ENCODE measurements around the gene DOCK10. TPM values are rescaled to one million over a fixed set of nuclear protein-coding genes. Genes with fewer than 3 reads are reported as not detected.

DOCK10 gene
- total RNA-seq, 4 donors from 2014 or later = 8.1 to 35.4 (median 17.2) TPM

DNA sequence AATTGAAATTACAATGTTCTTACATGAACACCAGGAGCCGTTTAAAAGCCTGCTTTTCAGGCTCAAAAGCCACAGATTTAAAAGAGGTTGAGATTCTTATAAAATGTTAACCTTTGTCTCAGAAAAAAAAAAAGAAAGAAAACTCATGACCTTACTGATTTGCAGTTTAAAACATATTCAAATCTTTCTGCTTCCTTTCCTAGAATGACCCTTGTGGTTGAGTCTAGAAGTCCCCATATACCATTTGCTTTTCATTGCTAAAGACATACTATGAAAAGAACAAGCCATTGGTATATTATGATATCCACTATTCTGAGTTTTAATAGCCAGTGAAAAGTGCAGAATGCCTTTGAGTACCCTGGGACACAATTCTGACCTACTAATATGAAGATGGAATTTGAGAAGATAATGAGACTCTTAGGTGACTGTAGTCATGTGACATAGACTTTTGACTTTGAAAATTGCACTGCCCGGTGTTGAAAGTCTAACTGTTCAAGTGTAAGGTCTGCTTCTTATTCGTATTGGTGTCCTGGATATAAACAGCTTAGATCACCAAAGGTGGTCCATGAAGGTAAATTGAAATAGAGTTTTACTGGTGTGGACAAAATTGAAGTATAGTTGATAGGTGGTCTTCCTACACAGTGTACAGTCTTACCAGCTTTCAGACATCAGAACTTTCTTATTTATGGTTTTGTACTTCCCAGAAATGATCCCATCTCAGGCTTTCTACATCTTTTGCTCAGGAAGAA lies 117.0 kb downstream of the DOCK10 start:
- Histone ChIP-seq H3K36me3 (no peaks in the 10 kb centered on the region), H3K9me3 (no peaks in the 10 kb centered on the region), H3K4me3 (no peak overlapping the region), H3K27ac (no peak overlapping the region), H3K4me1 (peaks cover 19% of the 10 kb centered on the region), H3K27me3 (no peaks in the 10 kb centered on the region)
- WGBS = 89% methylated on average over 3 of the region's 3 CpGs
- TF ChIP-seq POLR2A (IDR thresholded peaks at IDR 0.05) = no peak
- no peak for TF ChIP-seq EP300 (IDR thresholded peaks at IDR 0.05)
- no peak for TF ChIP-seq POLR2AphosphoS5 (IDR thresholded peaks at IDR 0.05)
- TF ChIP-seq, protein P1, sequence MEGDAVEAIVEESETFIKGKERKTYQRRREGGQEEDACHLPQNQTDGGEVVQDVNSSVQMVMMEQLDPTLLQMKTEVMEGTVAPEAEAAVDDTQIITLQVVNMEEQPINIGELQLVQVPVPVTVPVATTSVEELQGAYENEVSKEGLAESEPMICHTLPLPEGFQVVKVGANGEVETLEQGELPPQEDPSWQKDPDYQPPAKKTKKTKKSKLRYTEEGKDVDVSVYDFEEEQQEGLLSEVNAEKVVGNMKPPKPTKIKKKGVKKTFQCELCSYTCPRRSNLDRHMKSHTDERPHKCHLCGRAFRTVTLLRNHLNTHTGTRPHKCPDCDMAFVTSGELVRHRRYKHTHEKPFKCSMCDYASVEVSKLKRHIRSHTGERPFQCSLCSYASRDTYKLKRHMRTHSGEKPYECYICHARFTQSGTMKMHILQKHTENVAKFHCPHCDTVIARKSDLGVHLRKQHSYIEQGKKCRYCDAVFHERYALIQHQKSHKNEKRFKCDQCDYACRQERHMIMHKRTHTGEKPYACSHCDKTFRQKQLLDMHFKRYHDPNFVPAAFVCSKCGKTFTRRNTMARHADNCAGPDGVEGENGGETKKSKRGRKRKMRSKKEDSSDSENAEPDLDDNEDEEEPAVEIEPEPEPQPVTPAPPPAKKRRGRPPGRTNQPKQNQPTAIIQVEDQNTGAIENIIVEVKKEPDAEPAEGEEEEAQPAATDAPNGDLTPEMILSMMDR (IDR thresholded peaks at IDR 0.05) = no peak
- no peak for DNase-seq (ENCODE audit: low spot score in 2 of 2)

DNA sequence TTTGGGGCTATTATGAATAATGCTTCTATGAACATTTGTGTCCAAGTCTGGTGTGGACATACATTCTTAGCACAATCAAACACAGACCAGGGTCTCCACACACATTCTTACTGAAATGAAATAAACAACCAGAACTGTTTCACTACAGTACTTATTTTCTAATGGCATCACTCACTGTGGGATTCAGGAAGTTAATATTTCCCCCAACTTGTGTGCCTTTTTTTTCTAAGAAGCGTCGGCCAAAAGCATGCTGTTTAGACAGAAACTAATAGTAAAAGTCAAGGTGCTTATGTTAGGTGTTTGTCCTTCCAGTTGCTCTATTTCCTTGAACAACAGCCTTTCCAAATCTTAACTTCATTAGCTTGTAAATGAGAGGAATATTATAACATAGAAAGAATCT lies 117.6 kb downstream of the DOCK10 start:
- Histone ChIP-seq H3K36me3 (no peaks in the 10 kb centered on the region), H3K27ac (no peak overlapping the region), H3K27me3 (no peaks in the 10 kb centered on the region), H3K4me3 (no peak overlapping the region), H3K4me1 (peaks cover 19% of the 10 kb centered on the region), H3K9me3 (no peaks in the 10 kb centered on the region)
- WGBS = 77% methylated on average over 2 of the region's 2 CpGs
- DNase-seq (ENCODE audit: low spot score in 2 of 2) = no peak
- TF ChIP-seq, protein P1 (IDR thresholded peaks at IDR 0.05) = no peak
- TF ChIP-seq EP300 (IDR thresholded peaks at IDR 0.05) (no peak), POLR2AphosphoS5 (IDR thresholded peaks at IDR 0.05) (no peak)

DNA sequence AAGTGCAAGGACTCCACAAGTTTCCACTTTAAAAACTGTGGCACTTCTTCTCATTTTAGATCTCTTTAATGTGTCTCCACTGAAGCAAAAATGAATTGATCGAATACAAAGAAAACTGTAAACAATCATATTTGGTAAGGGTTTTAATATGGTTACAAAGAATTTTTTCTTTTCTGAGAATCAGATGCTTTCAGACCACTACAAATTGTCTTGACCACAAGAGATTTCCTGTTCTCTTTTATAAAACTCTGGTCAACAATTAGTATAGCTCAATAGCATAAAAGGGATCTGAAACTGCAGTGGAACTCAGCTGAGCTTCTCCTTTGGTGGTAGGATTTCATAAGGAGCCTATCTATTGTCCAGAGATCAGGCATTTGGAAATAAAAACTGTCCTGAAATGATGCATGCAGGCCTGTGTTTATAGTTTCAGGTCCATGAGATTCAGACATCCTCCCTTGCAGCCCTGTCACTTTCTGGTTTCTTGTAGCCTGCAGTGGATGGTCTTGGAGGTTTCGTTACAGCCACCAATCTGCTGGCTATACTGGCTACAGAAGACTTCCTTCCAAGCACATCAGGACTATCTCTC lies 120.0 kb downstream of the DOCK10 start:
- Histone ChIP-seq H3K27ac (no peak overlapping the region), H3K4me3 (no peak overlapping the region), H3K27me3 (no peaks in the 10 kb centered on the region), H3K4me1 (peaks cover 8% of the 10 kb centered on the region), H3K36me3 (no peaks in the 10 kb centered on the region), H3K9me3 (no peaks in the 10 kb centered on the region)
- TF ChIP-seq, protein P1 (IDR thresholded peaks at IDR 0.05) = no peak
- TF ChIP-seq EP300 (IDR thresholded peaks at IDR 0.05) (no peak), POLR2AphosphoS5 (IDR thresholded peaks at IDR 0.05) (no peak), POLR2A (IDR thresholded peaks at IDR 0.05) (no peak)
- DNase-seq (ENCODE audit: low spot score in 2 of 2) = no peak
- WGBS = 38% methylated on average over 2 of the region's 2 CpGs

DNA sequence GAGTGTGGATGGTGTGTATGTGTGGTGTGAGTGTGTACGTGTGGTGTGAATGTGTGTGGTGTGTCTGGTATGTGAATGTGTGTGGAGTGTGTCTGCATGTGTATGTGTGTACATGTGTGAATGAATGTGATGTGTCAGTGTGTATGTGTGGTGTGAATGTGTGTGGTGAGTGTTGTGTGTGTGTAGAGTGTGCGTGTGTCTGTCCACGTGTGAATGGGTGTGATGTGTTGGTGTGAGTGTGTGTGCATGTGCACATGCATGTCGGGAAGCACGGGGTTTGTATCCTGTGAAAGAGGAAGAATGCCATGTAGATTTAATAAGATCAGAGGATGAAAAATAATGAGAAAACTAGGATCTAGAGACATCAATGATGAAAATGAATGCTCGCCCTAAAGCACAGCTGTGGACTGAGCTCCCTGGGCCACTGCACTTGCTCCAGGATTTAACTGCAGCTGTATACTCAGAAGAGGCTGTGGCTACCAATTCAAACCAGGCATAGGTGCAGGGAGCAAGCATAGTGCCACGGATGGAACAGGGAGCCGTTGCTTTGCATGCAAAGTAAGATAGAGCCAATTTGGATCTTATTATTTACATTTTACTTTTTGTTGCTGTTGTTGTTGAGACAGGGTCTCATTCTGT lies 122.7 kb downstream of the DOCK10 start:
- WGBS = 77% methylated on average over 8 of the region's 8 CpGs
- no peaks in the 10 kb centered on the region for H3K27me3 ChIP-seq
- no peak overlapping the region for H3K4me3 ChIP-seq
- H3K27ac ChIP-seq = no peak overlapping the region
- no peaks in the 10 kb centered on the region for H3K4me1 ChIP-seq
- no peak for DNase-seq (ENCODE audit: low spot score in 2 of 2)
- peaks cover 3% of the 10 kb centered on the region for H3K36me3 ChIP-seq
- TF ChIP-seq POLR2AphosphoS5 (IDR thresholded peaks at IDR 0.05) = no peak
- TF ChIP-seq EP300 (IDR thresholded peaks at IDR 0.05) = no peak
- TF ChIP-seq, protein P1 (IDR thresholded peaks at IDR 0.05) = no peak
- TF ChIP-seq POLR2A (IDR thresholded peaks at IDR 0.05) = no peak
- no peaks in the 10 kb centered on the region for H3K9me3 ChIP-seq

All from suprapubic skin (tissue), 4 donors.